Cardiac muscle cell (in vitro differentiated cells and primary cell): ENCODE results near the gene PIK3CA. TPM values are rescaled to one million over a fixed set of nuclear protein-coding genes. Genes with fewer than 3 reads are reported as not detected.
A peak's percentile ranks its signal among the peaks of the same experiment; 100 is the strongest.

Source experiments
- DNase-seq, 2 donors: peaks; one replicate each; pipeline versions ENCODE4 v3.0.0 to v3.0.0-alpha.2; 2010 to 2017; ENCODE audit warnings: low read depth in 1 of 2, low spot score in 1 of 2
- H3K27ac ChIP-seq: fragments of 200-600 bp; sonication (generic); 2 replicates; pipeline ENCODE4 v1.5.1; 2016
- H3K27me3 ChIP-seq: fragments of 200-600 bp; sonication (generic); 2 replicates; pipeline ENCODE4 v1.6.0; 2016; ENCODE audit warnings: control low read depth
- H3K36me3 ChIP-seq: fragments of 200-600 bp; sonication (generic); 2 replicates; pipeline ENCODE4 v1.5.1; 2016; ENCODE audit warnings: control low read depth
- H3K4me1 ChIP-seq: fragments of 200-600 bp; sonication (generic); 2 replicates; pipeline ENCODE4 v1.8.1; 2017; ENCODE audit warnings: low read depth, mild to moderate bottlenecking, mixed run types
- H3K4me3 ChIP-seq: fragments of 200-600 bp; sonication (generic); 2 replicates; pipeline ENCODE4 v1.5.1; 2016; ENCODE audit warnings: mild to moderate bottlenecking
- H3K9me3 ChIP-seq: fragments of 200-600 bp; sonication (generic); 2 replicates; pipeline ENCODE4 v1.5.1; 2017; ENCODE audit warnings: low read depth, mild to moderate bottlenecking, control low read depth
- polyA plus RNA-seq: library from polyadenylated mRNA; unstranded; fragments of >200 nt; fragmentation: Nextera tagmentation; extraction: Ambion mirVana; gene quantifications from 2 replicates; pipeline ENCODE4 v1.2.1, GENCODE V29; 2016
- total RNA-seq: library from RNA; depleted of rRNA; stranded (reverse); fragments of >200 nt; gene quantifications from 2 replicates; pipeline ENCODE4 v1.2.3, GENCODE V29; 2016
- TF ChIP-seq, protein P1 (sequence below): IDR thresholded peaks from 2 replicates; pipeline ENCODE4 v1.5.1; 2012; ENCODE audit warnings: low read depth, mild to moderate bottlenecking, low read length

PIK3CA gene
- total and polyA plus RNA-seq, 2 experiments from 2014 or later, result 6.1 to 13.0 TPM

DNA sequence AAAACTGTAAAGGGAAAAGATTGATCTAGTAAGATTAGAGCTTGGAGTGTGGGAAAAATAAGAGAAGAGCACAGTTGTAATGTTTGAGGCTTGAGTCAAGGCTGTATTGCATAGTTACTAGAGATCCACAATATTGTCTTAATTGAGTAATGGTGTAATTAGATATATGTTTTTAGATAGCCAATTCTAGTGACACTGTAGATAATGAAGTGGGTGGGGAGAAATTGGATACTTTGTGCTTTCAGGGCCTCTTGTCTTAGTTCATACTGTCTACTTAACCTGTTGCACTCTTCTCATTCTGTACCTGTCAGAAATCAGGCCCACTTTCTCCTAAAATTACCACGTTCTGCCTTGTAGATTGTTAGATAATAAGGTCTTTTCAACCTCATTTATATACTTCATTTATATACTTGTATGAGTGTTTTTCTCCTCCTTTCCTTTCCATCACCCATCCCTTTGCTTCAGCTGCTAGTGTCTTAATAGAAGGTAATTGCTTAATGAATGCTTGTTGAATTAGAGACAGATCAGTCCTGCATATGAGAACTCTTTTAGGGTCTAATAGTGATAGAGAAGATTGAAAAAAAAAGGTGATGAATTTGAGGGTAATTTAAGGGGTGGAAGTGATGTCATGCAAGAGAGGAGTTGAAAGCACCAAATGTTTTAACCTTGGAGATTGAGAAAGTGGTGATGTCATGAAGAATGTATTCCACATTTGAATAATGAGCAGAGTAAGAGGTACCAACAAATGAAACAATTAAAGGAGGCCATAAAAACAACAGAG lies 32.0 kb downstream of the PIK3CA start:
- Histone ChIP-seq H3K27me3 (no peaks in the 10 kb centered on the region), H3K27ac (peak overlapping the region; percentile 3), H3K36me3 (no peaks in the 10 kb centered on the region), H3K4me3 (no peak overlapping the region), H3K9me3 (no peaks in the 10 kb centered on the region), H3K4me1 (peaks cover 18% of the 10 kb centered on the region)
- TF ChIP-seq, protein P1, sequence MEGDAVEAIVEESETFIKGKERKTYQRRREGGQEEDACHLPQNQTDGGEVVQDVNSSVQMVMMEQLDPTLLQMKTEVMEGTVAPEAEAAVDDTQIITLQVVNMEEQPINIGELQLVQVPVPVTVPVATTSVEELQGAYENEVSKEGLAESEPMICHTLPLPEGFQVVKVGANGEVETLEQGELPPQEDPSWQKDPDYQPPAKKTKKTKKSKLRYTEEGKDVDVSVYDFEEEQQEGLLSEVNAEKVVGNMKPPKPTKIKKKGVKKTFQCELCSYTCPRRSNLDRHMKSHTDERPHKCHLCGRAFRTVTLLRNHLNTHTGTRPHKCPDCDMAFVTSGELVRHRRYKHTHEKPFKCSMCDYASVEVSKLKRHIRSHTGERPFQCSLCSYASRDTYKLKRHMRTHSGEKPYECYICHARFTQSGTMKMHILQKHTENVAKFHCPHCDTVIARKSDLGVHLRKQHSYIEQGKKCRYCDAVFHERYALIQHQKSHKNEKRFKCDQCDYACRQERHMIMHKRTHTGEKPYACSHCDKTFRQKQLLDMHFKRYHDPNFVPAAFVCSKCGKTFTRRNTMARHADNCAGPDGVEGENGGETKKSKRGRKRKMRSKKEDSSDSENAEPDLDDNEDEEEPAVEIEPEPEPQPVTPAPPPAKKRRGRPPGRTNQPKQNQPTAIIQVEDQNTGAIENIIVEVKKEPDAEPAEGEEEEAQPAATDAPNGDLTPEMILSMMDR, result no peak
- peak in 1 of 2 donors; percentile 60 for DNase-seq

DNA sequence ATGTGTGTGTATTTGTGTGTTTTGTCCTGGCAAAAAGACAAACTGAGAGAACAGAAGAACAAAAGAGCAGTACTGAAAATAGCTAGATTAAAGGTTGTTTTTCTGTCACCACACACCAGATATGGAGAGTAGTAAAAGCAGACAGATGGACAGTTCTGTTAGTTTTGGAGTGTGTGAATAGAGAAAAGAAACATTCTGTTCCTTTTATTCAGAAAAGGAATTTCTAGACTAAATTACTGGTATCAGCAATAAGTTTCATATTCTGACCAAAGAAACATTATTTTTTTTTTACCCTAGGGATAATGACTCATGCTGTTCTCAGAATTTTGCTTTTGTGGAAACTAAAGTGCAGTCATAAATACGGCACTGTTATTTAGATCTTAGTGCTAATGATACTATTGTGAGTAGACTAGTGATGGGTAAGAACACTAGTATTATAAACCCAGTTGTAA lies 32.9 kb downstream of the PIK3CA start:
- DNase-seq, result peak in 1 of 2 donors; percentile 75
- Histone ChIP-seq H3K36me3 (no peaks in the 10 kb centered on the region), H3K9me3 (no peaks in the 10 kb centered on the region), H3K4me3 (no peak overlapping the region), H3K27me3 (no peaks in the 10 kb centered on the region), H3K4me1 (peaks cover 18% of the 10 kb centered on the region), H3K27ac (no peak overlapping the region)
- TF ChIP-seq, protein P1, result no peak

DNA sequence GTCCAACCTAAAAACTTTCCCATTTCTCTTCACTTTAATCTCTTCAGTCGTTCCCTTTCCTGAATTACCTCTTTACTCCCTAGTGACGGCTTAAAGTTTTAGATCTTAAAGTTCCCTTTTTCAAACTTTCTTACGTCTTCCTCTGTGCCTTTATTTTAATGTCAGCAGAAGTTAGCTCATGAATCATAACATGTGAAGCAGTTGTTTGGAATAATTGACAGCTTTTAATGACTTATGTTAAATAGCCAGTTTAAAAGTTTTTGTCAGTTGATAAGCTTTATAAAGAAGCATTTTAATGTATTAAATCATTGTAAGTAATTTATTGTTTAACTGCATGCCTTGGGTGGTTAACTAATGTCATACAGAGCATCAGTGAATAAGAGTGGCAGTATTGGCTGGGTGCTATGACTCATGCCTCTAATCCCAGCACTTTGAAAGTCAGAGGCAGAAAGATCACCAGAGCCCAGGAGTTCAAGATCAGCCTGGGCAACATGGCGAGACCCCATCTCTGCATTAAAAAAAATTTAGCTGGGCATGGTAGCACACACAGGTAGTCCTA lies 33.9 kb downstream of the PIK3CA start:
- no peaks in the 10 kb centered on the region for H3K27me3 ChIP-seq
- DNase-seq, result no peak
- H3K27ac ChIP-seq, result no peak overlapping the region

DNA sequence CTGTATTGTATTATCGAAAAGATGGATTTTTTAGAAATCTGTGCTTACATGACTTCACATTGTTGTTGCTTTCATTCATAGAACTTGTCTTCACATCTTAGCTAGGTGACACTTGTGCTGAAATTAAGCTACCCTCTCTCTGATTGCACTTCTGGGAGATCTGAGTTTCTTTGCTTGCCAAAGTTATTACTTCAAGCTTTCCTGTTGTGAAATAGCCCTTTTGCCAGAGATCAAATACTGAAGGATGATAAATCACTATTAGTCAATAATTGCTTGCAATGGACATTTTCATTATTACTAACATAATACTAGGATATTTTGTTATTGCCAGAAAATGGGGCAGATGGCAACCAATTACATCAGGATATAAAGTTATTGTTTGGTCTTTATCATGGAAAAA lies 34.7 kb downstream of the PIK3CA start:
- peak in 1 of 2 donors; percentile 24 for DNase-seq
- TF ChIP-seq, protein P1, result no peak
- Histone ChIP-seq H3K4me3 (no peak overlapping the region), H3K36me3 (no peaks in the 10 kb centered on the region), H3K27ac (no peak overlapping the region), H3K9me3 (no peaks in the 10 kb centered on the region), H3K4me1 (peaks cover 18% of the 10 kb centered on the region), H3K27me3 (no peaks in the 10 kb centered on the region)

More for the DNA sequence above, 33.9 kb downstream of the PIK3CA start:
- H3K36me3 ChIP-seq, result no peaks in the 10 kb centered on the region
- TF ChIP-seq, protein P1, result no peak
- H3K9me3 ChIP-seq, result no peaks in the 10 kb centered on the region
- H3K4me1 ChIP-seq, result peaks cover 18% of the 10 kb centered on the region
- H3K4me3 ChIP-seq, result no peak overlapping the region

DNA sequence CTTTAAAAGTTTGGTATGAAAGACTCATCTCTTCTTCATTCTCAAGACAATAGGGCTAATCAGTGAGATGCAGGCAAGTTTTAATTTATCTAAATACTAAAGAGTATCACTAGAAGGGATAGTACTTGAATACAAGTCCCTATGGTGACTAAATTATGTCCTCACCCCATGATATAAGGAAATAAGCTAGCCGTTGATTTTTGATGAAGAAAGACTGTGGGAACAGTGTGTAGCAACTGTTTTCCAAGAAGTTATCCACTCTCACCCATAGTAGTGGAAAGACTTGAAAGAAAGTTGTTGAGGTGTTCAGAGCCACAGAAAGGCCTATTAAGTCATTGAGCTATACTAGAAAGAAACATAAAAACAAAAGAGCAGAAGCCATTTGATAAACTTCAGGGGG lies 36.7 kb downstream of the PIK3CA start:
- DNase-seq, result no peak
- H3K27ac ChIP-seq, result no peak overlapping the region
- TF ChIP-seq, protein P1, result no peak
- no peak overlapping the region for H3K4me3 ChIP-seq
- no peaks in the 10 kb centered on the region for H3K36me3 ChIP-seq
- no peaks in the 10 kb centered on the region for H3K9me3 ChIP-seq
- peaks cover 22% of the 10 kb centered on the region for H3K4me1 ChIP-seq
- no peaks in the 10 kb centered on the region for H3K27me3 ChIP-seq
